CD4-positive, alpha-beta T cell (primary cell): Measurements from ENCODE around the gene TOM1L2. TPM values are rescaled to one million over a fixed set of nuclear protein-coding genes. Genes with fewer than 3 reads are reported as not detected.

ENCODE experiments used
- ATAC-seq: fragments of 200-7000 bp; cut with Tn5 transposase; one replicate; pipeline ENCODE4 v1.10.0; 2022; ENCODE audit warnings: mild to moderate bottlenecking; ENCODE audit not compliant: poor library complexity
- CTCF ChIA-PET: fragments of 350-600 bp; sonication (Branson Sonifier 250); formaldehyde crosslinking; loops from one replicate; lab custom pipeline; 2021; ENCODE audit warnings: antibody characterized with exemption, inconsistent platforms; lab: Charles Lee
- POLR2A ChIA-PET: fragments of 350-600 bp; sonication (Branson Sonifier 250); formaldehyde crosslinking; loops from one replicate; lab custom pipeline; 2021; ENCODE audit warnings: antibody characterized with exemption, inconsistent platforms; lab: Charles Lee
- DNase-seq, 14 experiments: peaks; one replicate each; pipeline ENCODE4 v3.0.0-alpha.2; 2013 to 2020; ENCODE audit warnings: mixed read lengths in 2 of 14
- H3K27ac ChIP-seq, 2 donors: one replicate each; pipeline versions ENCODE4 v1.5.1 to v1.7.0; 2013; ENCODE audit warnings: low read length in 2 of 2, low read depth in 1 of 2, mild to moderate bottlenecking in 1 of 2
- H3K27me3 ChIP-seq, 2 experiments: 1 replicate in 1 of 2; 2 replicates in 1 of 2; pipeline versions ENCODE4 v1.6.1 to v1.7.0; 2013; ENCODE audit warnings: low read length in 2 of 2, control low read depth in 1 of 2, mild to moderate bottlenecking in 1 of 2, moderate library complexity in 1 of 2; ENCODE audit not compliant: insufficient read depth in 2 of 2, control insufficient read depth in 1 of 2
- H3K36me3 ChIP-seq: one replicate; pipeline ENCODE4 v1.6.1; 2013; ENCODE audit warnings: low read length, control low read depth; ENCODE audit not compliant: insufficient read depth
- H3K4me1 ChIP-seq: one replicate; pipeline ENCODE4 v1.6.1; 2013; ENCODE audit warnings: low read length, control low read depth; ENCODE audit not compliant: insufficient read depth
- H3K4me3 ChIP-seq: one replicate; pipeline ENCODE4 v1.5.1; 2013; ENCODE audit warnings: mild to moderate bottlenecking, low read length, moderate library complexity
- H3K9me3 ChIP-seq, 2 experiments: 1 replicate in 1 of 2; 2 replicates in 1 of 2; pipeline versions ENCODE4 v1.6.1 to v1.7.0; 2013; ENCODE audit warnings: low read length in 2 of 2, mild to moderate bottlenecking in 2 of 2, control low read depth in 1 of 2, moderate library complexity in 1 of 2; ENCODE audit not compliant: control insufficient read depth in 1 of 2, insufficient read depth in 1 of 2
- H3K27ac Mint-ChIP-seq: one replicate; pipeline ENCODE4 v1.8.0; 2020; ENCODE audit warnings: mixed read lengths
- H3K27me3 Mint-ChIP-seq: one replicate; pipeline ENCODE4 v1.8.0; 2021; ENCODE audit warnings: mixed read lengths
- H3K36me3 Mint-ChIP-seq: one replicate; pipeline ENCODE4 v1.8.0; 2021; ENCODE audit warnings: low read depth, mixed read lengths
- H3K4me1 Mint-ChIP-seq: one replicate; pipeline ENCODE4 v1.8.0; 2021; ENCODE audit warnings: low read depth, mixed read lengths
- H3K4me3 Mint-ChIP-seq: one replicate; pipeline ENCODE4 v1.8.0; 2020; ENCODE audit warnings: mild to moderate bottlenecking, mixed read lengths
- H3K9me3 Mint-ChIP-seq: one replicate; pipeline ENCODE4 v1.8.0; 2020; ENCODE audit warnings: mixed read lengths
- CTCF ChIP-seq: fragments of 200-600 bp; IDR thresholded peaks from one replicate; pipeline ENCODE4 v1.8.0; 2022; ENCODE audit warnings: antibody characterized with exemption, mild to moderate bottlenecking
- intact Hi-C, 2 experiments: fragments of 100-400 bp; cut with DNase I in 1 of 2; cut with micrococcal nuclease in 1 of 2; formaldehyde crosslinking; loops; one replicate each; pipeline versions ENCODE4 v1.15.1 to v1.9.0; 2023 to 2025; cut with DNase I, micrococcal nuclease
- total RNA-seq, 174 experiments: library from RNA in 2 of 174; stranded (reverse) in 2 of 174; gene quantifications; one replicate each; pipeline ENCODE4 v1.2.3 and lab custom pipeline; 2021 to 2026

The TOM1L2 gene
- total RNA-seq, 2 experiments from 2014 or later: 28.5 to 30.5 TPM

- DNase-seq (no peak), ATAC-seq (no peak)
- peaks cover 51% of the 10 kb centered on the region for H3K4me1 Mint-ChIP-seq
- POLR2A ChIA-PET: no interaction called here
- H3K4me3 Mint-ChIP-seq: no peak overlapping the region
- Histone ChIP-seq H3K4me1 (peaks cover 32% of the 10 kb centered on the region), H3K9me3 (no peaks in the 10 kb centered on the region), H3K27me3 (no peaks in the 10 kb centered on the region), H3K4me3 (no peak overlapping the region), H3K36me3 (peaks cover 4% of the 10 kb centered on the region), H3K27ac (no peak overlapping the region)
- CTCF ChIA-PET: no interaction called here
- no peaks in the 10 kb centered on the region for H3K27me3 Mint-ChIP-seq
- H3K9me3 Mint-ChIP-seq: no peaks in the 10 kb centered on the region
- peaks cover 36% of the 10 kb centered on the region for H3K36me3 Mint-ChIP-seq
- H3K27ac Mint-ChIP-seq: no peak overlapping the region
- no peak for TF ChIP-seq CTCF
- intact Hi-C loops: no loop called here
Measured at GRCh38 chr17:17952691-17953090, 19.5 kb downstream of the TOM1L2 start.

- DNase-seq (no peak), ATAC-seq (no peak)
- Mint-ChIP-seq H3K4me3 (no peak overlapping the region), H3K36me3 (peaks cover 36% of the 10 kb centered on the region), H3K27ac (no peak overlapping the region), H3K9me3 (no peaks in the 10 kb centered on the region), H3K4me1 (peaks cover 50% of the 10 kb centered on the region), H3K27me3 (no peaks in the 10 kb centered on the region)
- ChIA-PET POLR2A (no interaction called here), CTCF (interaction anchor here (0.7 kb wide), 1 partner anchor 60 kb away, joined by 5 read pairs; no protein-coding TSS in a partner anchor)
- Histone ChIP-seq H3K27me3 (no peaks in the 10 kb centered on the region), H3K27ac (no peak overlapping the region), H3K36me3 (peaks cover 4% of the 10 kb centered on the region), H3K4me1 (peaks cover 20% of the 10 kb centered on the region), H3K9me3 (no peaks in the 10 kb centered on the region), H3K4me3 (no peak overlapping the region)
- intact Hi-C loops: no loop called here
- TF ChIP-seq CTCF: no peak
Measured at GRCh38 chr17:17951524-17951923, 20.7 kb downstream of the TOM1L2 start.

DNA sequence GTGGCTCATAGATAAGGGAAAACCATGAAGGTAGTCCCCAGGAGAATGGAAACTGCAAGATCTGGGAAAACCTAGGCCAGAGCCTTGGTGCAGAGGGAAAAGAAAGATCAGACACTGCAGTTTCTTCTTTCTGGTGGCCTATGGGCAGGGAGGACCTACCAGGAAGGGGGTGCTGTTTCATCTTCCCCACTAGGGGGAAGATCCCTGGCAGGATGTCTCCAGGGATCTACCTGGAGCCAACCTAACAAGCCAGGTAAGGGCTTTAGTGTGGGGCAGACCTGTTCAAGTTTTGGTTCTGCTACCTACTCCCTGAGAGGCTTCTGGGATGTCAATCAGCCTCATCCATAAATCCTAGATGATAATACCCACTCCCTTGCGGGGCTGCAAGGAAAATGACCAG is 21.4 kb downstream of the TOM1L2 start:
- Mint-ChIP-seq H3K4me3 (no peak overlapping the region), H3K9me3 (no peaks in the 10 kb centered on the region), H3K4me1 (peaks cover 45% of the 10 kb centered on the region), H3K27me3 (no peaks in the 10 kb centered on the region), H3K36me3 (peaks cover 31% of the 10 kb centered on the region), H3K27ac (no peak overlapping the region)
- ChIA-PET POLR2A (no interaction called here), CTCF (no interaction called here)
- Histone ChIP-seq H3K9me3 (no peaks in the 10 kb centered on the region), H3K27ac (no peak overlapping the region), H3K4me3 (no peak overlapping the region), H3K27me3 (no peaks in the 10 kb centered on the region), H3K4me1 (peaks cover 15% of the 10 kb centered on the region), H3K36me3 (peaks cover 4% of the 10 kb centered on the region)
- intact Hi-C loops: no loop called here
- no peak for TF ChIP-seq CTCF
- DNase-seq (no peak), ATAC-seq (no peak)
